Activated T-cell treated with anti-CD3 and anti-CD28 coated beads, Interleukin-2, amount 50 U/mL, for 72 hours (primary cell): ENCODE measurements around the gene ZNF839. TPM values are rescaled to one million over a fixed set of nuclear protein-coding genes. Genes with fewer than 3 reads are reported as not detected.
"Not testable (repeated sequence)": the region's sequence is repeated elsewhere in the genome, so short reads cannot be mapped to it uniquely, and the experiment has no call there.

Experiments
- ATAC-seq, 2 donors: fragments of 150-1000 bp; cut with Tn5 transposase; replicated peaks in 1 of 2; 2 replicates each; pipeline ENCODE4 v1.10.0; 2021; ENCODE audit warnings: moderate library complexity in 2 of 2, mild to moderate bottlenecking in 1 of 2
- DNase-seq, 2 donors: peaks; one replicate each; pipeline ENCODE4 v3.0.0; 2021 to 2022; ENCODE audit warnings: mixed read lengths in 1 of 2
- H3K27ac Mint-ChIP-seq: one replicate; pipeline ENCODE4 v1.8.0; 2022; ENCODE audit warnings: mild to moderate bottlenecking, moderate library complexity, mixed read lengths
- H3K27me3 Mint-ChIP-seq: one replicate; pipeline ENCODE4 v1.8.0; 2022; ENCODE audit warnings: low read depth, mixed read lengths
- H3K36me3 Mint-ChIP-seq, 2 donors: one replicate each; pipeline ENCODE4 v1.8.0; 2022; ENCODE audit warnings: mixed read lengths in 2 of 2, mild to moderate bottlenecking in 1 of 2; ENCODE audit not compliant: insufficient read depth in 2 of 2
- H3K4me1 Mint-ChIP-seq: one replicate; pipeline ENCODE4 v1.8.0; 2022; ENCODE audit warnings: low read depth, mixed read lengths
- H3K4me3 Mint-ChIP-seq, 2 donors: one replicate each; pipeline ENCODE4 v1.8.0; 2022; ENCODE audit warnings: mild to moderate bottlenecking in 2 of 2, mixed read lengths in 2 of 2, moderate library complexity in 2 of 2
- H3K9me3 Mint-ChIP-seq, 2 donors: one replicate each; pipeline ENCODE4 v1.8.0; 2022; ENCODE audit warnings: mixed read lengths in 2 of 2
- total RNA-seq, 2 donors: library from RNA; stranded (reverse); gene quantifications; one replicate each; pipeline ENCODE4 v1.2.3, GENCODE V29; 2022

ZNF839 gene
- total RNA-seq, 2 donors from 2014 or later, result 18.1 to 21.5 TPM

GRCh38 chr14:102292441-102292840 is 27.1 kb upstream of the ZNF839 start:
- DNase-seq (no peak), ATAC-seq (no peak)
- Mint-ChIP-seq H3K27ac (no peak overlapping the region), H3K4me3 (no peak overlapping the region), H3K27me3 (no peaks in the 10 kb centered on the region), H3K9me3 (no peaks in the 10 kb centered on the region), H3K36me3 (no peaks in the 10 kb centered on the region), H3K4me1 (no peaks in the 10 kb centered on the region)

GRCh38 chr14:102293781-102294180 is 25.8 kb upstream of the ZNF839 start:
- Mint-ChIP-seq H3K9me3 (no peaks in the 10 kb centered on the region), H3K4me1 (no peaks in the 10 kb centered on the region), H3K4me3 (no peak overlapping the region), H3K27ac (no peak overlapping the region), H3K27me3 (no peaks in the 10 kb centered on the region), H3K36me3 (no peaks in the 10 kb centered on the region)
- DNase-seq (no peak), ATAC-seq (no peak)

GRCh38 chr14:102295270-102295669 is 24.3 kb upstream of the ZNF839 start:
- no peak overlapping the region for H3K27ac Mint-ChIP-seq
- H3K4me3 Mint-ChIP-seq, result no peak overlapping the region
- H3K27me3 Mint-ChIP-seq, result no peaks in the 10 kb centered on the region
- H3K36me3 Mint-ChIP-seq, result no peaks in the 10 kb centered on the region
- ATAC-seq (no peak), DNase-seq (no peak)
- H3K9me3 Mint-ChIP-seq, result no peaks in the 10 kb centered on the region
- H3K4me1 Mint-ChIP-seq, result no peaks in the 10 kb centered on the region

GRCh38 chr14:102297436-102298170 is 21.9 kb upstream of the ZNF839 start:
- Mint-ChIP-seq H3K4me1 (no peaks in the 10 kb centered on the region), H3K9me3 (no peaks in the 10 kb centered on the region), H3K27me3 (no peaks in the 10 kb centered on the region), H3K36me3 (no peaks in the 10 kb centered on the region), H3K27ac (no peak overlapping the region), H3K4me3 (no peak overlapping the region)
- DNase-seq (no peak), ATAC-seq (no peak)

- ATAC-seq, DNase-seq, H3K27me3 Mint-ChIP-seq, H3K27ac Mint-ChIP-seq, H3K4me1 Mint-ChIP-seq, H3K9me3 Mint-ChIP-seq, H3K36me3 Mint-ChIP-seq: not testable (repeated sequence)
- peak overlapping the region in 1 of 2 donors; percentile 58 for H3K4me3 Mint-ChIP-seq
Observed at GRCh38 chr14:102298303-102299070, 21.1 kb upstream of the ZNF839 start.

GRCh38 chr14:102303664-102304063 is 15.9 kb upstream of the ZNF839 start:
- Mint-ChIP-seq H3K9me3 (no peaks in the 10 kb centered on the region), H3K4me1 (peaks cover 6% of the 10 kb centered on the region), H3K27ac (peak overlapping the region; percentile 37), H3K36me3 (peaks cover 0 to 2% of the 10 kb centered on the region in 2 donors), H3K27me3 (no peaks in the 10 kb centered on the region), H3K4me3 (peak overlapping the region; percentile 6 to 71)
- ATAC-seq, result no peak
- no peak for DNase-seq

GRCh38 chr14:102304611-102305506 is 14.7 kb upstream of the ZNF839 start, which contains the start of gene MOK:
Gene MOK, minus strand, starts transcription at chr14:102305164. Its CDS starts 196 bp downstream, at chr14:102304968.
- Mint-ChIP-seq H3K36me3 (peaks cover 0 to 2% of the 10 kb centered on the region in 2 donors), H3K27me3 (no peaks in the 10 kb centered on the region), H3K4me1 (peaks cover 6% of the 10 kb centered on the region), H3K9me3 (no peaks in the 10 kb centered on the region), H3K4me3 (peak within 1 kb of the TSS; percentile 94 to 98), H3K27ac (peak within 1 kb of the TSS; percentile 88)
- DNase-seq, result peak; percentile 94 to 98
- peak; percentile 96 to 99 for ATAC-seq

GRCh38 chr14:102314242-102315011 is 5.1 kb upstream of the ZNF839 start:
- Mint-ChIP-seq H3K36me3 (peaks cover 0 to 2% of the 10 kb centered on the region in 2 donors), H3K27ac (peak overlapping the region; percentile 38), H3K27me3 (peaks cover 5% of the 10 kb centered on the region), H3K4me1 (peaks cover 57% of the 10 kb centered on the region), H3K4me3 (peak overlapping the region; percentile 93 to 99), H3K9me3 (no peaks in the 10 kb centered on the region)
- DNase-seq (peak; percentile 86 to 88), ATAC-seq (peak; percentile 69 to 72)

GRCh38 chr14:102315121-102315520 is 4.4 kb upstream of the ZNF839 start:
- DNase-seq (no peak), ATAC-seq (no peak)
- H3K27me3 Mint-ChIP-seq, result peaks cover 5% of the 10 kb centered on the region

GRCh38 chr14:102316338-102316742 is 3.2 kb upstream of the ZNF839 start:
- Mint-ChIP-seq H3K27ac (peak overlapping the region; percentile 100), H3K9me3 (no peaks in the 10 kb centered on the region), H3K36me3 (peaks cover 0 to 2% of the 10 kb centered on the region in 2 donors), H3K27me3 (peaks cover 5% of the 10 kb centered on the region), H3K4me1 (peaks cover 62% of the 10 kb centered on the region), H3K4me3 (peak overlapping the region; percentile 79 to 90)
- ATAC-seq (no peak), DNase-seq (peak; percentile 27 to 37)

More at GRCh38 chr14:102315121-102315520, 4.4 kb upstream of the ZNF839 start:
- H3K36me3 Mint-ChIP-seq, result peaks cover 0 to 2% of the 10 kb centered on the region in 2 donors
- no peak overlapping the region for H3K27ac Mint-ChIP-seq
- peak overlapping the region; percentile 93 to 99 for H3K4me3 Mint-ChIP-seq
- no peaks in the 10 kb centered on the region for H3K9me3 Mint-ChIP-seq
- H3K4me1 Mint-ChIP-seq, result peaks cover 57% of the 10 kb centered on the region

GRCh38 chr14:102316743-102317563 is 2.6 kb upstream of the ZNF839 start:
- H3K36me3 Mint-ChIP-seq, result peaks cover 0 to 2% of the 10 kb centered on the region in 2 donors
- DNase-seq (peak; percentile 91 to 99), ATAC-seq (peak; percentile 74 to 76)
- H3K27ac Mint-ChIP-seq, result peak overlapping the region; percentile 100
- H3K4me1 Mint-ChIP-seq, result peaks cover 62% of the 10 kb centered on the region
- no peaks in the 10 kb centered on the region for H3K9me3 Mint-ChIP-seq
- H3K27me3 Mint-ChIP-seq, result peaks cover 5% of the 10 kb centered on the region
- peak overlapping the region; percentile 79 to 90 for H3K4me3 Mint-ChIP-seq
